Mesangial cell (primary cell): ENCODE measurements around the gene CNBP. TPM values are rescaled to one million over a fixed set of nuclear protein-coding genes. Genes with fewer than 3 reads are reported as not detected.

Experiments
- total RNA-seq: library from RNA; depleted of rRNA; stranded (reverse); fragments of >200 nt; gene quantifications from 2 replicates; pipeline ENCODE4 v1.2.3, GENCODE V29; 2015

The CNBP gene
- 169 and 232 TPM in 2 replicates for total RNA-seq

DNA sequence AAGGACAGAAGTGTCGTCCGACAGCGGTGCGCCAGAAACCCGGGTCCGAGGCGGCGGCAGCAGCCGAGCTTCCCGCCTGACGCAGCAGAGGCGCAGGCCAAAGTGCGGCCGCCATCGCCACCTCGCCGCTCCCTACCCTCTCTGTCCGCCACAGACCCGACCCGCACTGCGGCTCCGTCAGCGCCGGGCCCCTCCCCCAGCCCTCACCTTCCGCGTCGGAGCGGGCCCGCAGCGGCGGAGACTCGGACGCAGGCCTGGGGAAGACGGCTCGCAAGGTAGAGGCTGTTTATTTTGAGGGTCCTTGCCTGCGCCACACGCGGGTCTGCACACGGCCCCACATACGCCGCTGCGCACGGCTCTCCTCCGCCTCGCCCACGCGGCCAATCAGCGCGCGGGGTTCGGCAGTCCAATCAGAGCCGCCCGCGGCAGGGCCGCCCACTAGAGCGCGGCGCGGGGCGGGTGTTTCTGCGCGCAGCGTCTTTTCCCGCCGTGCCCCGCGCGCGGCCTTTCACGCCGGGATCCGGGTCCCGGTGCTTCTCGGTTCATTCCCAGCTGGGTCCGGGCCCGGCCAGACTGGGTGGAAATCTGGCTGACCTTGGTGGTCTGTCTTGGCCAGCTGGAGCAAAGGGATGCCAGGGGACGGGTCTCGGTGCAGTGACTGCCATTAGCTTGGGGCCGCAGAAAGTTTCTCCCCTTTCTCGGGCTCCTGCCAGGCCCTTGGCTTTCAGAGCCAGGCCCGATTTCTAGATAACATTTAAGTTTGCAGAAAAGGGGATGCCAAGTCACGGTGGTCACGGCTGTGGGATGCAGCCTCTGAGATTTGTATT, at the start of gene CNBP:
TSS of gene CNBP (minus strand) at position 328 of the 827 bp plus-strand sequence. CDS start 12,139 bp downstream, outside the sequence.

DNA sequence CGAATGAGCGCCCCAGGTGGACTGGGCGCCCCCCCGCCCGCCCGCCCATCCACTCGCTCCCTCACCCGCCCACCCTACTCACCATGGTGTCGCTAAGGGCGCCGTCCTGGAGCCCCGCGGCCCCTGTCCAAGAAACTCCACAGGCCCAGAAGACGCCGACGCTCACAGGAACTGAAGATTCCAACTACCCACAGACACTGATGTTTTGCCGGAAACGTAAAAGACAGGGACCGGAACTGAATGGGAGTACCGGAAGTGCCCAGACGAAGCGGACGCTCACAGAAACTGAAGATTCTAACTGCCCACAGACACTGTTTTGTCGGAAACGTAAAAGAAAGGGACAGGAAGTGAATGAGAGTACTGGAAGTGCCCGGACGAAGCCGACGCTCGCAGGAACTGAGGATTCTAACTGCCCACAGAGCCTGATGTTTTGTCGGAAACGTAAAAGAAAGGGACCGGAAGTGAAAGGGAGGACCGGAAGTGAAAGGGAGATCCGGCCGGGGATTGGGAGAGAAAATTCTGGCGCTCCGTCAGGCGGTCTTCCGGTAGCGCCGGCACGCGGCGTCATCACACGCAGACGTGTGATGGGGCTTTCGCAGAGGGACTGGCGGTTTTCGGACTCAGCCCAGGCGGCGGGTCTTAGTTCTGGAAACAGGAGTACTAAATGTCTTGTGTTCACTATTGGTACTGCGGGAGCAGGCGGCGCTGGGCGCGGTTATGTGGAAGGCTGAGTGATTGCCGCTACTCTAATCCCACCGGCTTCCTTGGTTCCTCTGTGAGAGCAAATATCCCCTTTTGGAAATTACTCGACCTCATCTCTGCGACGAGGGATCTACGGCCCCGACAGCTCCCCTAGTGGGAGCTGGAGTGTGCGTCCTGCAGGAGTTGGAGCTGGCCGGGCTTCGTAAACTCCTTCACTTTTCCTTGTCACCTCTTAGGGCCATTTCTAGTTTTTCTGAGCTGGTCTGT, 22.5 kb downstream of the CNBP start, which contains the start of gene ISY1:
TSS of gene ISY1 (minus strand) at position 173 of the 969 bp plus-strand sequence. CDS start at position 85, 88 bp downstream.

DNA sequence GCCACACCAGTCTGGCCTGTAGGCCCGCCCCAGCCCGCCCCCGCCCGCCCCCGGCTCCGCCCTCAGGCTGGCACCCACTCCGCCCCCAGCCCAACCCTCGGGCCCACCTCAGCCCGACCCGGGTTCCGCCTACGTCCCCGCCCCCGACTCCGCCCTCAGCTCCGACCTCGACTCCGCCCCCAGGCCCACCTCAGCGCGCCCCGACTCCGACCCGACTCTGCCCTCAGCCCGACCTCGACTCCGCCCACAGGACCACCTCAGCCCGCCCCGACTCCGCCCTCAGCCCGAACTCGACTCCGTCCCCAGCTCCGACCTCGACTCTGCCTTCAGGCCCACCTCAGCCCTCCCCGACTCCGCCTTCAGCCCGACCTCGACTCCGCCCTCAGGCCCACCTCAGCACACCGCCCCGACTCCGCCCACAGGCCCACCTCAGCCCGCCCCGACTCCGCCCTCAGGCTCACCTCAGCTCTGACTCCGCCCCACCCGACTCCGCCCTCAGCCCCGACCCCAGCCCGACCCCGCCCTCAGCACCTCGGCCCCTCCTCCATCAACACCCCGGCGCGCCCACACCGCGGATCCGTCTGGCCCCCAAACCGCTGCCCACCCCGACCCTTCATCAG, 61.8 kb downstream of the CNBP start, which contains the start of gene RAB43:
TSS of gene RAB43 (minus strand) at position 13 of the 620 bp plus-strand sequence. CDS start 315 bp downstream, outside the sequence.

Other genes with a start within 250 kb of the CNBP start
- gene CFAP92, start 189.8 kb downstream of the CNBP start, total RNA-seq: not detected in 2 replicates
- gene EFCC1, start 182.6 kb downstream of the CNBP start, total RNA-seq: not detected in 2 replicates
- gene GP9, start 123.1 kb downstream of the CNBP start, total RNA-seq: not detected in 2 replicates
- 21.0 and 28.6 TPM in 2 replicates for gene RAB43, start 62.1 kb downstream of the CNBP start, total RNA-seq
- gene ISY1, start 22.8 kb downstream of the CNBP start, total RNA-seq: 13.9 and 17.4 TPM in 2 replicates
- gene COPG1, start 65.7 kb upstream of the CNBP start, total RNA-seq: 142 and 172 TPM in 2 replicates
- gene HMCES, start 95.0 kb upstream of the CNBP start, total RNA-seq: 24.3 and 31.6 TPM in 2 replicates
- under 0.01 TPM in 1 of 2 replicates, not detected in the other for gene EFCAB12, start 244.7 kb upstream of the CNBP start, total RNA-seq